Astrocyte of the spinal cord (primary cell): ENCODE results near the gene UBN1.

Experiments
- DNase-seq: peaks from one replicate; pipeline ENCODE4 v3.0.0; 2011; ENCODE audit warnings: low read depth, low spot score
- H3K4me3 ChIP-seq: 2 replicates; pipeline ENCODE4 v1.5.1; 2011; ENCODE audit warnings: low read depth, mild to moderate bottlenecking, low read length, moderate library complexity
- in situ Hi-C: cut with HindIII; loops from 2 replicates; pipeline ENCODE4 v1.10.0; 2017; ENCODE audit warnings: low sequenced_read_pairs
- TF ChIP-seq, protein P1 (sequence below): IDR thresholded peaks from 2 replicates; pipeline ENCODE4 v1.5.1; 2012; ENCODE audit warnings: low read depth, mild to moderate bottlenecking, low read length, inconsistent platforms

Gene UBN1

DNA sequence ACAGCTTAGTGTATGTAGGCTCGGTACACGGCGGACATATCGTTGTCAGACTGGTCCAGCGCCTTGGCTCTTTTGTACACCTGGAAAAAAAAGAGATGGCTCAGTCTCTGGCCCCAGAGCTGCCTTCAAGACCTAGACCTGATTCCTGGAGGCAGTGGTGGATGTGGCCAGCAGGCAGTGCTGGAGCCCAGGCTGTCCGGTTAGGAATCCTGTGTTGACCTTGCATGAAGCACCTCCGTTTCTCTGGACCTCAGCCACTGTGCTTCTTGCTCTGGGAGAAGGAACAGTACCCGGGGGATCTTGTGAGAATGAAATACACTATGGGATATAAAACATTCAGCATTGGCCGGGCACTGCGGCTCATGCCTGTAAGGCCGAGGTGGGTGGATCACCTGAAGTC, 42.0 kb upstream of the UBN1 start:
- in situ Hi-C loops: no loop called here
- DNase-seq: no peak
- TF ChIP-seq, protein P1, sequence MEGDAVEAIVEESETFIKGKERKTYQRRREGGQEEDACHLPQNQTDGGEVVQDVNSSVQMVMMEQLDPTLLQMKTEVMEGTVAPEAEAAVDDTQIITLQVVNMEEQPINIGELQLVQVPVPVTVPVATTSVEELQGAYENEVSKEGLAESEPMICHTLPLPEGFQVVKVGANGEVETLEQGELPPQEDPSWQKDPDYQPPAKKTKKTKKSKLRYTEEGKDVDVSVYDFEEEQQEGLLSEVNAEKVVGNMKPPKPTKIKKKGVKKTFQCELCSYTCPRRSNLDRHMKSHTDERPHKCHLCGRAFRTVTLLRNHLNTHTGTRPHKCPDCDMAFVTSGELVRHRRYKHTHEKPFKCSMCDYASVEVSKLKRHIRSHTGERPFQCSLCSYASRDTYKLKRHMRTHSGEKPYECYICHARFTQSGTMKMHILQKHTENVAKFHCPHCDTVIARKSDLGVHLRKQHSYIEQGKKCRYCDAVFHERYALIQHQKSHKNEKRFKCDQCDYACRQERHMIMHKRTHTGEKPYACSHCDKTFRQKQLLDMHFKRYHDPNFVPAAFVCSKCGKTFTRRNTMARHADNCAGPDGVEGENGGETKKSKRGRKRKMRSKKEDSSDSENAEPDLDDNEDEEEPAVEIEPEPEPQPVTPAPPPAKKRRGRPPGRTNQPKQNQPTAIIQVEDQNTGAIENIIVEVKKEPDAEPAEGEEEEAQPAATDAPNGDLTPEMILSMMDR: no peak
- H3K4me3 ChIP-seq: no peak overlapping the region

DNA sequence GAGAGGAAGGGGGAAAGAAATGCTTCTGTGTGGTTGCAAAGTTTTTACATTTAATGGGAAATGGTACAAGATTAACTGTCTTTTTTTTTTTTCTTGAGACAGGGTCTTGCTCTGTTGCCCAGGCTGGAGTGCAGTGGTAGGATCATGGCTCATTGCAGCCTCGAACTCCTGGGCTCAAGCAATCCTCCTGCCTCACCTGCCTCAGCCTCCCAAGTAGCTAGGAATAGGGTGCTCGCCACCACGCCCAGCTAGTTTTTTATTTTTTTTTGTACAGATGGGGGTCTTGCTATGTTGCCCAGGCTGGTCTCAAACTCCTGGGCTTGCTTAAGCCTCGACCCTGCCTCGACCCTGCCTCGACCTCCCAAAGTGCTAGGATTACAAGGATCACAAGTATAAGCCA, 41.0 kb upstream of the UBN1 start:
- no peak overlapping the region for H3K4me3 ChIP-seq
- in situ Hi-C loops: no loop called here
- TF ChIP-seq, protein P1: no peak
- no peak for DNase-seq

DNA sequence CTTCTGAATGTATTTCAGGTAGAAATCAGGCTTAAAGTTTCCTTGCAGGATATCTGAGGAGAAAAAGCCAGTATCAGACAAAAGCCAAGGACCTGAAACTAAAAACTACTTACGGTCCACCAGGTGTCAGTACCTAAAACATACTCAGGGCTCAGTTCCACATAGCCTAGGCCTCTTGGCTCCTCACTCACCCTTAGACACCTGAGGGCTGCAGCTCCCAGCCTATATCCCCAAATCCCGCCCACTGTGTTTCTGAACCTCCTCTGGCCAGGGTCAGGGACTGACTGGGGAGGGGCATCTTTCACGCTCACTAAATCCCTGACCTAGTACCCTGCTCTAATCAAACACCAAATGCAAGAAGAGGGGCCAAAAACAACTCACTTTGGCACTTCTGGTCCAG, 36.0 kb upstream of the UBN1 start:
- in situ Hi-C loops: no loop called here
- TF ChIP-seq, protein P1: no peak
- DNase-seq: no peak
- H3K4me3 ChIP-seq: no peak overlapping the region

DNA sequence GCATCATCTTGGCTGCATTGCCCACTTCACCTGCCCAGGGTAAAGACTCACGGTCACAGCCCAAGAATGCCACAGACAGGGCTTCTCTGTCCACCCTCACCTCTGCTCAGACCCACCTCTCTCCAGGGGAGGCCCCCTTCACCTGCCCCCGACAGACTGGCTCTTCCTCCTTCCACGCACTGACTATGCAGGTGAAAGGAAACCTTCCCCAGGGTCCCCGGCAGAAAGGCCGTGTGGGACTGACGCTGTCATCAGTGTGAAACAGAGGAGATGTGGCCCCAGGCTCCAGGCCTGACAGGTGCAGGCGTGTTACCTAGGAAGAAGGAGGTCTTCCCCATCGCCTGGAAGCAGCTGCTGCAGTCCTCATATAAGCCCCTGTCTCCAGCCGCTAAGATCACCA, 35.5 kb upstream of the UBN1 start:
- DNase-seq: no peak
- in situ Hi-C loops: no loop called here
- no peak overlapping the region for H3K4me3 ChIP-seq
- TF ChIP-seq, protein P1: no peak

DNA sequence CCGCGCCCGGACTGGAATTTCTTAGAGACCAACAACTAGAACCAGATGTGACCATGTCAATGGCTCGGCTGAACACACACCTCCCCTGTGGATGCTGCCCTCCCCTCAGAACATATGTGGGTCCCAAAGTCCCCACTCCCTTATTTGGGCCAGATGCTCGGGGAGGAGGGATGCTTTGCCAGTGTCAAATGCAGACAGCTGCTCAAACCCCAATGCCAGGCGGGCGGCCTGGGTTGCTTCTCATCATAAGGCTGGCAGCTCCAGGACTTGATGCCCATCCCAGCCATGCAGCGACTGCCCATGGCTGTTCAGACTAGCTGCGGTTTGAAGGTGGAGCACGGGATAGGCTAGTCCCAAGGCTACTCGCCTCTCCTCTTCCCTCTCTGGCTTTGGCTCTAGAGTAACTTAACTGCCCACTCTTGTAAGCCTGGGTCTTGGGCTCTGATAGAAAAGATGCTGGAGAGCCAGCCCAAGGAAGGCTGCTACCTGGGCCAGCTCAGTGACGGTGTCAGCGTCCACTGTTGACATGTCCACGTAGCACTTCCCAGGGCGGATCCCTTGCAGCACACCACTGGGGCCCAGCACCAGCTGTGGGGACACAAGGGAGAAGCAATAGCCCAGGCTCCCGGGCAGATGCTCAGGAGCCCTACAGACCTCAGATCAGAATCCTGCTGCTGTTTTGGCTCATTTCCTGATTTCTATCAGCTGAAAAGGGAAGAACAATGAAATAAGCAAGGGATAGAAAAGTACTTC, 33.9 kb upstream of the UBN1 start:
- in situ Hi-C loops: no loop called here
- TF ChIP-seq, protein P1: no peak
- no peak for DNase-seq
- no peak overlapping the region for H3K4me3 ChIP-seq

DNA sequence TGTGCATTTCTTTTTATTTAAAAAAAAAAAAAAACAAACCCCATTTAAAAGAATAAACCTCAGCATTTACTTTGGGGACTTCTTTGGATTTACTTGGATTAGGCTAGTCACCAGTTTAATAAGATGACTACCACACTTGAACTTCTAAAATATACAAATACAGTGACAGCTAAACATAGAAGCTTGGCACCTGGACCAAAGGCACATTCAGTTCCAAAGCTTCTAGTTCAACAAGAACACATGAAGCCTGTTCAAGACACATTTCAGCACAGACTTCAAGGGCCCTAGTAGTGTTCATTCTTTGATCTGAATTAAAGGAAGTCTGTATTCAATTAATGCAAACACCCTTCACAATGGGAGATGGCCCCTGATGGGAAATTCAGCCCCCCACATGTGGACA, 33.2 kb upstream of the UBN1 start:
- no peak for DNase-seq
- TF ChIP-seq, protein P1: no peak
- no peak overlapping the region for H3K4me3 ChIP-seq
- in situ Hi-C loops: no loop called here
